Suprapubic skin (tissue), 3 donors: ENCODE measurements around the gene SLC23A1.

ENCODE experiments used
- EP300 ChIP-seq: sonication (generic); formaldehyde crosslinking; IDR thresholded peaks from one replicate; pipeline ENCODE4 v1.6.1; 2017; ENCODE audit warnings: antibody characterized with exemption
- TF ChIP-seq, protein P1 (sequence below), 2 donors: fragments of 200-600 bp in 1 of 2; fragments of 450-650 bp in 1 of 2; sonication (generic) in 1 of 2; IDR thresholded peaks; one replicate each; pipeline ENCODE4 v1.5.1; 2016 to 2019; ENCODE audit warnings: antibody characterized with exemption in 2 of 2, mild to moderate bottlenecking in 1 of 2, moderate library complexity in 1 of 2

DNA sequence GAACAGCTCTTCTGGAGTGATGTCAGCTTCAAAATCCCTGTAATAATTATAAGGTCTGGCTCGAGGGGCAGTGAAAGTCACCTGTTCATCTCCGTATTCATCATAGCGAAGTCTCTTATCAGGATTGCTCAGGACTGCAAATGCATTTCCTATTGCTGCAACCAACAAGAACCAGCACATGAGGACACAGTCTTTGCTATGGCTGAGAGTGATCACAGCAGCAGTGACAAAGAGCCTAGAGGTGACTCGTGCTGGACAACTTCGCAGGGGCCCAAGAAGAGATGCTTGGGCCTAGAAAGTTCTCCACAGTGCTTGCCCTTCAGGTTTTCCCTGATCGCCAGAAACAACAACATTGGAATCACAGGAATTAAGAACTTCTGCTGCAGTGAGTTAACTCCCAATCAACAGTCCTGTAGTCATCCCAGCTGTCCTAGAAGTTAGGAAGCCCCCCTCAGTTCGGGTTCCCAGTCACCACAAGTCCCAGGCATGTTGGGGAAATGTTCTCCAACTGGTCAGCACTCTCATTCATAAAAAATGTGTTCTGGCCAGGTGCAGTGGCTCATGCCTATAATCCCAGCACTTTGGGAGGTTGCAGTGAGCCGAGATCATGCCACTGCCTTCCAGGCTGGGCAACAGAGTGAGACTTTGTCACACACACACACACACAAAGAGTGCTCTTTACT is 43.2 kb upstream of the SLC23A1 start:
- TF ChIP-seq, protein P1, sequence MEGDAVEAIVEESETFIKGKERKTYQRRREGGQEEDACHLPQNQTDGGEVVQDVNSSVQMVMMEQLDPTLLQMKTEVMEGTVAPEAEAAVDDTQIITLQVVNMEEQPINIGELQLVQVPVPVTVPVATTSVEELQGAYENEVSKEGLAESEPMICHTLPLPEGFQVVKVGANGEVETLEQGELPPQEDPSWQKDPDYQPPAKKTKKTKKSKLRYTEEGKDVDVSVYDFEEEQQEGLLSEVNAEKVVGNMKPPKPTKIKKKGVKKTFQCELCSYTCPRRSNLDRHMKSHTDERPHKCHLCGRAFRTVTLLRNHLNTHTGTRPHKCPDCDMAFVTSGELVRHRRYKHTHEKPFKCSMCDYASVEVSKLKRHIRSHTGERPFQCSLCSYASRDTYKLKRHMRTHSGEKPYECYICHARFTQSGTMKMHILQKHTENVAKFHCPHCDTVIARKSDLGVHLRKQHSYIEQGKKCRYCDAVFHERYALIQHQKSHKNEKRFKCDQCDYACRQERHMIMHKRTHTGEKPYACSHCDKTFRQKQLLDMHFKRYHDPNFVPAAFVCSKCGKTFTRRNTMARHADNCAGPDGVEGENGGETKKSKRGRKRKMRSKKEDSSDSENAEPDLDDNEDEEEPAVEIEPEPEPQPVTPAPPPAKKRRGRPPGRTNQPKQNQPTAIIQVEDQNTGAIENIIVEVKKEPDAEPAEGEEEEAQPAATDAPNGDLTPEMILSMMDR (IDR thresholded peaks at IDR 0.05) = no peak
- TF ChIP-seq EP300 = no peak
